Measurements from ENCODE around the gene RCC1. TPM values are rescaled to one million over a fixed set of nuclear protein-coding genes. Genes with fewer than 3 reads are reported as not detected.

The RCC1 gene
- total and polyA plus RNA-seq, 2 experiments from 2014 or later: 15.7 to 37.3 TPM

- Histone ChIP-seq H4K20me1 (ENCODE audit: insufficient read depth, poor library complexity, severe bottlenecking) (no peaks in the 10 kb centered on the region), H3K4me1 (ENCODE audit: insufficient read depth) (peaks cover 5% of the 10 kb centered on the region), H3K4me2 (no peak overlapping the region), H3K9me2 (replicated peaks; ENCODE audit: insufficient read depth) (no peaks in the 10 kb centered on the region), H3K9me3 (ENCODE audit: low read depth) (no peaks in the 10 kb centered on the region), H3K27ac (peak overlapping the region; percentile 31), H3K4me3 (no peak overlapping the region), H3K27me3 (no peaks in the 10 kb centered on the region), H3K79me2 (no peaks in the 10 kb centered on the region), H2AFZ (no peak overlapping the region), H3K36me3 (replicated peaks; ENCODE audit: insufficient read depth, low read depth) (no peaks in the 10 kb centered on the region)
- WGBS (ENCODE audit: low lambda C conversion rate, missing lambda C conversion rate): 86% methylated on average over 4 of the region's 4 CpGs
- no peak for TF ChIP-seq CTCF (IDR thresholded peaks at IDR 0.05; ENCODE audit: poor library complexity)
- TF ChIP-seq EZH2 (IDR thresholded peaks at IDR 0.05; ENCODE audit: borderline replicate concordance): no peak
- DNase-seq (ENCODE audit: low spot score): no peak
Observed at GRCh38 chr1:28499553-28499952, 6.3 kb upstream of the RCC1 start.

GRCh38 chr1:28501925-28502324, 3.9 kb upstream of the RCC1 start:
- peaks cover 9% of the 10 kb centered on the region for H3K79me2 ChIP-seq
- H3K4me1 ChIP-seq (ENCODE audit: insufficient read depth): peaks cover 5% of the 10 kb centered on the region
- TF ChIP-seq EZH2 (IDR thresholded peaks at IDR 0.05; ENCODE audit: borderline replicate concordance) (no peak), CTCF (IDR thresholded peaks at IDR 0.05; ENCODE audit: poor library complexity) (no peak), EZH2phosphoT487 (IDR thresholded peaks at IDR 0.05; ENCODE audit: low read depth, severe bottlenecking, unreplicated experiment) (no peak)
- WGBS (ENCODE audit: low lambda C conversion rate, missing lambda C conversion rate): 91% methylated on average over 4 of the region's 4 CpGs
- H3K4me3 ChIP-seq: no peak overlapping the region
- no peak overlapping the region for H2AFZ ChIP-seq
- H3K27ac ChIP-seq: peak overlapping the region; percentile 90
- H3K36me3 ChIP-seq (replicated peaks; ENCODE audit: insufficient read depth, low read depth): no peaks in the 10 kb centered on the region
- H4K20me1 ChIP-seq (ENCODE audit: insufficient read depth, poor library complexity, severe bottlenecking): peaks cover 2% of the 10 kb centered on the region
- H3K9me2 ChIP-seq (replicated peaks; ENCODE audit: insufficient read depth): no peaks in the 10 kb centered on the region
- H3K4me2 ChIP-seq: no peak overlapping the region
- H3K9me3 ChIP-seq (ENCODE audit: low read depth): no peaks in the 10 kb centered on the region
- DNase-seq (ENCODE audit: low spot score): no peak
- no peaks in the 10 kb centered on the region for H3K27me3 ChIP-seq

- H3K36me3 ChIP-seq (replicated peaks; ENCODE audit: insufficient read depth, low read depth): peaks cover 4% of the 10 kb centered on the region
- no peaks in the 10 kb centered on the region for H3K27me3 ChIP-seq
- H2AFZ ChIP-seq: no peak overlapping the region
- no peaks in the 10 kb centered on the region for H3K9me3 ChIP-seq (ENCODE audit: low read depth)
- peaks cover 21% of the 10 kb centered on the region for H3K79me2 ChIP-seq
- peaks cover 5% of the 10 kb centered on the region for H3K4me1 ChIP-seq (ENCODE audit: insufficient read depth)
- H3K27ac ChIP-seq: peak overlapping the region; percentile 90
- H3K4me2 ChIP-seq: no peak overlapping the region
- peak; percentile 43 for DNase-seq (ENCODE audit: low spot score)
- WGBS (ENCODE audit: low lambda C conversion rate, missing lambda C conversion rate): 63% methylated on average over 3 of the region's 3 CpGs
- TF ChIP-seq EZH2 (IDR thresholded peaks at IDR 0.05; ENCODE audit: borderline replicate concordance): no peak
- no peak for TF ChIP-seq EZH2phosphoT487 (IDR thresholded peaks at IDR 0.05; ENCODE audit: low read depth, severe bottlenecking, unreplicated experiment)
- TF ChIP-seq CTCF (IDR thresholded peaks at IDR 0.05; ENCODE audit: poor library complexity): no peak
- H3K9me2 ChIP-seq (replicated peaks; ENCODE audit: insufficient read depth): no peaks in the 10 kb centered on the region
- no peak overlapping the region for H3K4me3 ChIP-seq
- peaks cover 14% of the 10 kb centered on the region for H4K20me1 ChIP-seq (ENCODE audit: insufficient read depth, poor library complexity, severe bottlenecking)
Observed at GRCh38 chr1:28503117-28503516, 2.7 kb upstream of the RCC1 start.

- Histone ChIP-seq H3K4me1 (ENCODE audit: insufficient read depth) (peaks cover 17% of the 10 kb centered on the region), H3K36me3 (replicated peaks; ENCODE audit: insufficient read depth, low read depth) (peaks cover 9% of the 10 kb centered on the region), H3K9me3 (ENCODE audit: low read depth) (no peaks in the 10 kb centered on the region), H3K27me3 (no peaks in the 10 kb centered on the region), H2AFZ (no peak overlapping the region), H3K4me2 (peak overlapping the region; percentile 93), H3K79me2 (peaks cover 51% of the 10 kb centered on the region), H3K9me2 (replicated peaks; ENCODE audit: insufficient read depth) (no peaks in the 10 kb centered on the region), H3K27ac (peak overlapping the region; percentile 81), H3K4me3 (peak overlapping the region; percentile 95), H4K20me1 (ENCODE audit: insufficient read depth, poor library complexity, severe bottlenecking) (peaks cover 49% of the 10 kb centered on the region)
- TF ChIP-seq EZH2 (IDR thresholded peaks at IDR 0.05; ENCODE audit: borderline replicate concordance): no peak
- no peak for TF ChIP-seq CTCF (IDR thresholded peaks at IDR 0.05; ENCODE audit: poor library complexity)
- TF ChIP-seq EZH2phosphoT487 (IDR thresholded peaks at IDR 0.05; ENCODE audit: low read depth, severe bottlenecking, unreplicated experiment): no peak
- 2% methylated on average over 14 of the region's 14 CpGs for WGBS (ENCODE audit: low lambda C conversion rate, missing lambda C conversion rate)
- no peak for DNase-seq (ENCODE audit: low spot score)
Observed at GRCh38 chr1:28506907-28507246, 1.0 kb downstream of the RCC1 start.
